Measurements from ENCODE around the gene OTUD3.
"Not testable (repeated sequence)": the region's sequence is repeated elsewhere in the genome, so short reads cannot be mapped to it uniquely, and the experiment has no call there.

Gene OTUD3

GRCh38 chr1:19925342-19926070, 43.3 kb downstream of the OTUD3 start:
- Mint-ChIP-seq H3K4me3 (no peak overlapping the region), H3K27ac (ENCODE audit: low read depth) (no peak overlapping the region), H3K36me3 (ENCODE audit: insufficient read depth) (peaks cover 2% of the 10 kb centered on the region), H3K27me3 (peaks cover 12% of the 10 kb centered on the region), H3K9me3 (no peaks in the 10 kb centered on the region), H3K4me1 (no peaks in the 10 kb centered on the region)
- no peak for ATAC-seq (replicated peaks; ENCODE audit: extremely low read depth, poor library complexity, severe bottlenecking)
- no peak for DNase-seq (ENCODE audit: low spot score in 2 of 2)

- no peaks in the 10 kb centered on the region for H3K4me1 Mint-ChIP-seq
- ATAC-seq (replicated peaks; ENCODE audit: extremely low read depth, poor library complexity, severe bottlenecking) (no peak), DNase-seq (ENCODE audit: low spot score in 2 of 2) (no peak)
- no peak overlapping the region for H3K4me3 Mint-ChIP-seq
- H3K36me3 Mint-ChIP-seq (ENCODE audit: insufficient read depth) = no peaks in the 10 kb centered on the region
- H3K27me3 Mint-ChIP-seq = peaks cover 12% of the 10 kb centered on the region
- H3K27ac Mint-ChIP-seq (ENCODE audit: low read depth) = no peak overlapping the region
- no peaks in the 10 kb centered on the region for H3K9me3 Mint-ChIP-seq
Observed at GRCh38 chr1:19926296-19927129, 44.3 kb downstream of the OTUD3 start.

DNA sequence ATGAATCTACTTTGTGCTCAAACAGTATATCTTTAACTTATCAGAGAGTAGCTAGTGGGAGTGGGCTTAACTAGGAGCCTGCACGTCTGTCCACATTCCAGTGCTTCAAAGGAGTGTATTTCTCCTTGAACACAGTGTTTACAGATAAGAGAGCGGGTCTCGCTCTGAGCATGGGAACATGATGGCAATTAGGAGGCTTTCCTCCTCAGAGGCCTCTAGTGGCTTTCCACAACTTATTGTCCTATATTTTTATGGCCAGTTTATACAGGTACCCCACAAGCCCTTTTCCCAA, 44.9 kb downstream of the OTUD3 start:
- H3K4me3 Mint-ChIP-seq; H3K36me3 Mint-ChIP-seq (ENCODE audit: insufficient read depth); H3K9me3 Mint-ChIP-seq; H3K27ac Mint-ChIP-seq (ENCODE audit: low read depth); H3K4me1 Mint-ChIP-seq; ATAC-seq (replicated peaks; ENCODE audit: extremely low read depth, poor library complexity, severe bottlenecking); DNase-seq (ENCODE audit: low spot score in 2 of 2): not testable (repeated sequence)
- peaks cover 12% of the 10 kb centered on the region for H3K27me3 Mint-ChIP-seq

DNA sequence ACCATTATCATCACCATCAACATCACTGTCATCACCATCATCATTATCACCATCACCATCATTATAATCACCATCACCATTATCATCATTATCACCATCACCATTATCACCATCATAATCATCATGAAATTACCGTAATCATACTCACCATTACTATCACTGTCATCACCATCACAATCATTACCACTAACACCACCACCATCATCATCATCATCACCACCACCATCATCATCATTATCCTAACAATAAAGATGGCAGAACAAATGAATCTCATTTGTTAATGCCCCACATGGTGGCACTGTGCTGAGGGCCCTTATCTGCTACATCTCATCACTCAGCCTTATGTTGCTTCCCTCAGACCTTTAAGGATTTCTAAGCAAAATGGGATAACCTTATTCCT, 50.7 kb downstream of the OTUD3 start:
- ATAC-seq (replicated peaks; ENCODE audit: extremely low read depth, poor library complexity, severe bottlenecking) (no peak), DNase-seq (ENCODE audit: low spot score in 2 of 2) (no peak)
- Mint-ChIP-seq H3K27ac (ENCODE audit: low read depth) (no peak overlapping the region), H3K9me3 (peaks cover 6% of the 10 kb centered on the region), H3K4me1 (no peaks in the 10 kb centered on the region), H3K27me3 (no peaks in the 10 kb centered on the region), H3K4me3 (no peak overlapping the region), H3K36me3 (ENCODE audit: insufficient read depth) (no peaks in the 10 kb centered on the region)

- ATAC-seq (replicated peaks; ENCODE audit: extremely low read depth, poor library complexity, severe bottlenecking) = no peak
- peaks cover 6% of the 10 kb centered on the region for H3K9me3 Mint-ChIP-seq
- no peak overlapping the region for H3K4me3 Mint-ChIP-seq
Observed at GRCh38 chr1:19934336-19934735, 52.1 kb downstream of the OTUD3 start.

GRCh38 chr1:19936061-19936750, 54.0 kb downstream of the OTUD3 start:
- H3K27ac Mint-ChIP-seq (ENCODE audit: low read depth) = no peak overlapping the region
- no peak for ATAC-seq (replicated peaks; ENCODE audit: extremely low read depth, poor library complexity, severe bottlenecking)

More at GRCh38 chr1:19934336-19934735, 52.1 kb downstream of the OTUD3 start:
- Mint-ChIP-seq H3K36me3 (ENCODE audit: insufficient read depth) (no peaks in the 10 kb centered on the region), H3K27ac (ENCODE audit: low read depth) (no peak overlapping the region), H3K4me1 (no peaks in the 10 kb centered on the region), H3K27me3 (no peaks in the 10 kb centered on the region)
- no peak for DNase-seq (ENCODE audit: low spot score in 2 of 2)

DNA sequence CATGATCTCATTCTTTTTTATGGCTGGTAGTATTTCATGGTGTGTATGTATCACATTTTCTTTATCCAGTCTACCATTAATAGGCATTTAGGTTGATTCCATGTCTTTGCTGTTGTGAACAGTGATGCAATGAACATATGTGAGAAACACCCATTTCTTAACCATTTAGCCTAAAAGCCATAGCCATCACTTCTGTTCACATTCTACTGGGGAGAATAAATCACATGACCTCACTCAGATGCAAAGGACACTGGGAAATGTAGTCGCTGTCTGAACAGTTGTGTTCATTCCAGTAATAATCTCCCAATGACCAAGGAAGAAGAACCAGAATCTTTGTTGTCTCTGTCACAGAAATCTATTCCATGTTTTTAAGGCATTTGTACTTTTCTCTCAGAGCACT, 56.3 kb downstream of the OTUD3 start:
- no peak for DNase-seq (ENCODE audit: low spot score in 2 of 2)
- Mint-ChIP-seq H3K4me1 (no peaks in the 10 kb centered on the region), H3K27me3 (no peaks in the 10 kb centered on the region), H3K4me3 (no peak overlapping the region), H3K36me3 (ENCODE audit: insufficient read depth) (no peaks in the 10 kb centered on the region), H3K9me3 (no peaks in the 10 kb centered on the region), H3K27ac (ENCODE audit: low read depth) (no peak overlapping the region)
- no peak for ATAC-seq (replicated peaks; ENCODE audit: extremely low read depth, poor library complexity, severe bottlenecking)

More at GRCh38 chr1:19936061-19936750, 54.0 kb downstream of the OTUD3 start:
- Mint-ChIP-seq H3K4me1 (no peaks in the 10 kb centered on the region), H3K27me3 (no peaks in the 10 kb centered on the region), H3K36me3 (ENCODE audit: insufficient read depth) (no peaks in the 10 kb centered on the region), H3K9me3 (peaks cover 6% of the 10 kb centered on the region), H3K4me3 (no peak overlapping the region)
- no peak for DNase-seq (ENCODE audit: low spot score in 2 of 2)

DNA sequence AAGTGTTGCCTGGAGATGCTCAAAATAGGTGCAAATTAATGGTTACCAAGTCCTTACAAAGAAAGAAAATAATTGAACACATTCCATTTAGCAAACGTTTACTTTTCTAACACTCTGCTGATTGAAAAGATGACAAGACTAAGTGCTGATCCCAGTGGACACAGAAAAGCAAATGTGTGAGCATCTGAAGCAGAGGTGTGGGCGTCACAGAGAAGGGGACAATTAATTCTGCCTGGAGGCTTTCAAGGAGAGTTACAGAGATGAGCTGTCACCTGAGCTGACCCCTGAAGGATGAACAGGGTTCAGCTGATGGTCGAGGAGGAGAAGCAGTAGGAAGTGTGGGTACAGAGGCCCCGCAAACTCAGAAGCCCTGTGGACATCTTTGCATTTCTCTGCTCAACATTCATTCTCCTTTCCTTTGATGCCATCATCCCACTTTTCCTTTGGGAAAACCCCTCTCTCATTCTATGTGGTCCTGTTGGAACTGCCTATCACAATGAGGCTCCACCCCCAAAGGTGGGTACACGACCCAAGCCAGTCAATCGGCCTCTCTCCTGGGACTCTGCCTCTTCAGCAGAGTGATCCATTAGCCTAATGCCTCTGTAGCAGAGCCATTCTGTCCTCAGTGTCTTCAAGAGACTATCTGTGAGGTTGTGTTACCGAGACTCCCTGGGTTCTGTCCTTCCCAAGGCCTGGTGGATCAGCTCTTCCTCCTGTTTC, 58.5 kb downstream of the OTUD3 start:
- H3K36me3 Mint-ChIP-seq (ENCODE audit: insufficient read depth) = peaks cover 2% of the 10 kb centered on the region
- no peak overlapping the region for H3K4me3 Mint-ChIP-seq
- no peak overlapping the region for H3K27ac Mint-ChIP-seq (ENCODE audit: low read depth)
- H3K9me3 Mint-ChIP-seq = no peaks in the 10 kb centered on the region
- no peak for ATAC-seq (replicated peaks; ENCODE audit: extremely low read depth, poor library complexity, severe bottlenecking)
- no peaks in the 10 kb centered on the region for H3K4me1 Mint-ChIP-seq
- H3K27me3 Mint-ChIP-seq = peaks cover 15% of the 10 kb centered on the region
- DNase-seq (ENCODE audit: low spot score in 2 of 2) = no peak

DNA sequence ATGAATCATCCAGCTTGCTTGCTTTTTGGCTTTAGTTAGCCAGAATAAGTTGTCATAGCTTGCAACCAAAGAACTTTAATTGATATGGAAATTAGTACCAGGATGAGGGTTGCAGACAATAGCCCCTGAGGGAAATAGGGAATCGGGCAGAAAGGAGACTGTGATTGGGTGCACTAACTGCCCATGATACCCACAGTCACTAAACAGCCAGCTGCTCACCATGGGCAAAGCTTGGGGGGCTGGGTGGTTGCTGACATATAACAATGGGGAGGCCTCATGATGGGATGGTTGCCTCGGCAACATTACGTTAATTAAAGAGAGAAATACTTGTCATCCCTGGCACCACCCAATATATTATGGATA, 59.0 kb downstream of the OTUD3 start:
- Mint-ChIP-seq H3K27ac (ENCODE audit: low read depth) (no peak overlapping the region), H3K27me3 (peaks cover 20% of the 10 kb centered on the region), H3K36me3 (ENCODE audit: insufficient read depth) (peaks cover 2% of the 10 kb centered on the region), H3K9me3 (no peaks in the 10 kb centered on the region), H3K4me3 (no peak overlapping the region), H3K4me1 (no peaks in the 10 kb centered on the region)
- DNase-seq (ENCODE audit: low spot score in 2 of 2) (no peak), ATAC-seq (replicated peaks; ENCODE audit: extremely low read depth, poor library complexity, severe bottlenecking) (no peak)

GRCh38 chr1:19942088-19942487, 59.9 kb downstream of the OTUD3 start:
- no peak for DNase-seq (ENCODE audit: low spot score in 2 of 2)
- Mint-ChIP-seq H3K27ac (ENCODE audit: low read depth) (no peak overlapping the region), H3K36me3 (ENCODE audit: insufficient read depth) (peaks cover 2% of the 10 kb centered on the region), H3K9me3 (no peaks in the 10 kb centered on the region), H3K4me3 (no peak overlapping the region), H3K4me1 (no peaks in the 10 kb centered on the region), H3K27me3 (peaks cover 29% of the 10 kb centered on the region)
- no peak for ATAC-seq (replicated peaks; ENCODE audit: extremely low read depth, poor library complexity, severe bottlenecking)

- H3K4me1 Mint-ChIP-seq = no peaks in the 10 kb centered on the region
- peaks cover 31% of the 10 kb centered on the region for H3K27me3 Mint-ChIP-seq
- no peak overlapping the region for H3K27ac Mint-ChIP-seq (ENCODE audit: low read depth)
- peaks cover 2% of the 10 kb centered on the region for H3K36me3 Mint-ChIP-seq (ENCODE audit: insufficient read depth)
- H3K4me3 Mint-ChIP-seq = no peak overlapping the region
- no peaks in the 10 kb centered on the region for H3K9me3 Mint-ChIP-seq
- DNase-seq (ENCODE audit: low spot score in 2 of 2) = no peak
- no peak for ATAC-seq (replicated peaks; ENCODE audit: extremely low read depth, poor library complexity, severe bottlenecking)
Observed at GRCh38 chr1:19942657-19943056, 60.5 kb downstream of the OTUD3 start.

DNA sequence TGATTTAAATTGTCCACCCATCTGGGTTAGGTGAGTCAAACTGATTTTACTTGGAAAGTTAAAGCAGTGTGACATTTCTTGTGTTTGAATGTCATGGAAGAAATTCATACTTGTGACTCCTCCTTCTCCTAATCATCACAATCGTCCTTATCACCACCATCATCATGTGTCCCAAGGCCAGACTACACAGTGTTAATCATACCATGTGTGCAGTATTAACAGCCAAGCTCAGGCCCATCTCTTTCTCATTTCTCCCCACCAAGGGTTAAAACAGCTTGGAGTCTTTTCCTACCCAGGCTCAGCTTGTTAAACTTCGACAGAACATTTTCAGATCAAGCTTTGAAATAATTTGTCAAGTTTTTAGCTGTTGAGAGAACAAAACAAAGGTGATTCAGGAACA, 63.7 kb downstream of the OTUD3 start:
- ATAC-seq (replicated peaks; ENCODE audit: extremely low read depth, poor library complexity, severe bottlenecking) (no peak), DNase-seq (ENCODE audit: low spot score in 2 of 2) (no peak)
- H3K36me3 Mint-ChIP-seq (ENCODE audit: insufficient read depth) = peaks cover 2% of the 10 kb centered on the region
- H3K9me3 Mint-ChIP-seq = no peaks in the 10 kb centered on the region
- peaks cover 56% of the 10 kb centered on the region for H3K27me3 Mint-ChIP-seq
- H3K4me3 Mint-ChIP-seq = no peak overlapping the region
- no peaks in the 10 kb centered on the region for H3K4me1 Mint-ChIP-seq
- H3K27ac Mint-ChIP-seq (ENCODE audit: low read depth) = no peak overlapping the region

Data from central memory CD8-positive, alpha-beta T cell (primary cell).